ENCODE results near the gene LRRC26. TPM values are rescaled to one million over a fixed set of nuclear protein-coding genes. Genes with fewer than 3 reads are reported as not detected.

The LRRC26 gene
- total and polyA plus RNA-seq, 2 experiments from 2014 or later = 2.3 TPM; not detected in 1

DNA sequence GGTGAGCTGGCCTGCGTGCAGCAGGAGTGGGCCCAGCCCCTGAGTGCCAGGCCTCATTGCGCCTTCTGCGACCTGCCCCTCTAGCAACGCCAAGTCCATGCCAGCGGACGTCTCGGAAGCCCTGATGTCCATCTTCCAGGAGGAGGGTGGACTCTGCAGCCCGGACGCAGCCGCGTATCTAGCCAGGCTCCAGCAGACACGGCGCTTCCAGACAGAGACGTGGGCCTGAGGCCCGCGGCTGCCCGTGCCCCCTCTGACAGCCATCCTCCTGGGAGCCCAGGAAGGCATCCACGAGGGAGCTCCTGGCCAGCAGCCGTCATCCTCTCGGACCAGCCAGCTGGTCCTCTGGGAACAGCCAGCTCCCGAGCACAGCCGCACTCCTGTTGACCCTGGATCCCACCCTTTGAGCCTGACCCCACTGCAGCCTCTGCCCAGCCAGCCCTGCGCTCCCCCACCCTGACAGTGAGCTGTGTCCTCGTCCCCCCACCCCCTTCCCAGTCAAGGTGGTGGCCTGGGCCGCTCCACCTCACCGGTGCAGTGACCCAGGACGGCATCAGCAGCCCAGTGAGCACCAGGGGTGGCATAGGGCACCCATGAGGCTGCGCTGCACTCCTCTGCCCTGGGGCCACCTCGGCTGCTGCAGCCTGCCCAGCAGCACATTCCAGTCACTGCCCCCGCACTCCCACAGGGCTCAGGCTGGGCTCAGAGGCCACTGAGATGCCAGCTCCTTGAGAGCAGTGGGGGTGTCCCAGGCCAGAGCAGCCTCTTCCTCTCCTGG is 46.5 kb upstream of the LRRC26 start:
- no peaks in the 10 kb centered on the region for H3K9me3 ChIP-seq (ENCODE audit: low read depth)
- H3K36me3 ChIP-seq = no peaks in the 10 kb centered on the region
- TF ChIP-seq CTCF (IDR thresholded peaks at IDR 0.05; ENCODE audit: low read depth, low read length) = no peak
- H3K27me3 ChIP-seq = no peaks in the 10 kb centered on the region
- peaks cover 25% of the 10 kb centered on the region for H3K4me1 ChIP-seq (ENCODE audit: low read depth)
- DNase-seq (ENCODE audit: low read depth in 1 of 2, low spot score in 1 of 2) = no peak
- no peak overlapping the region for H3K4me3 ChIP-seq
- no peak overlapping the region for H3K27ac ChIP-seq

DNA sequence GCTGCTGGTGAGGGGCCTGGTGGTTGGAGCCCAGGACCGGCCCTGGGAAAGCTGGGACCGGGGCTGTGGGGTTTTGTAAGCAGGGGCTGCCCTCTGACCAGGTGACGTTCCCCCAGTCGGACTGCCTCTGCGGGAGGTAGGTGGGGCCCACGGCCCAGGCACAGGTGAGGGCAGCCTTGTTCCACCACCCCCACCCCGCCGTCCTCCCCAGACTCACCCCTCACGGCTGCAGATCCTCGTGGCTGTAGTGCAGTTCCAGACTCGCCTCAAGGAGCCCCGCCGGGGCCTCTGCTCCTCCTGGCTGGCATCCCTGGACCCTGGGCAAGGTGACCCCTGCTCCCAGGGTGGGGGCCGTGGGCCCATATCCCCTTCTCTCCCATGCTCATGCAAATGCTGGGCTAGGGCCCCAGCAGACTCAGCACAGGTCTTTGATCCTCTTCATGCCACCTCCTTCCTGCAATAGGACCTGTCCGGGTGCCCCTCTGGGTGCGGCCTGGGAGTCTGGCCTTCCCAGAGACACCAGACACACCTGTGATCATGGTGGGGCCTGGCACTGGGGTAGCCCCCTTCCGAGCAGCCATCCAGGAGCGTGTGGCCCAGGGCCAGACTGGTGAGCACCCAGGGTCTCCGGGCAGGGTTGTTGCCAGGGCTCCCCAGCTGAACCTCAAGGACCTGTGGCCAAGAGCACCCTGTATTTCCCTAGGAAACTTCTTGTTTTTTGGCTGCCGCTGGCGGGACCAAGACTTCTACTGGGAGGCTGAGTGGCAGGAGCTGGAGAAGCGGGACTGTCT is 45.5 kb upstream of the LRRC26 start:
- Histone ChIP-seq H3K27me3 (no peaks in the 10 kb centered on the region), H3K4me1 (ENCODE audit: low read depth) (peaks cover 21% of the 10 kb centered on the region), H3K9me3 (ENCODE audit: low read depth) (no peaks in the 10 kb centered on the region), H3K36me3 (no peaks in the 10 kb centered on the region), H3K27ac (no peak overlapping the region), H3K4me3 (no peak overlapping the region)
- no peak for DNase-seq (ENCODE audit: low read depth in 1 of 2, low spot score in 1 of 2)
- no peak for TF ChIP-seq CTCF (IDR thresholded peaks at IDR 0.05; ENCODE audit: low read depth, low read length)

GRCh38 chr9:137214620-137215019 is 44.8 kb upstream of the LRRC26 start:
- DNase-seq (ENCODE audit: low read depth in 1 of 2, low spot score in 1 of 2) = no peak
- Histone ChIP-seq H3K27ac (no peak overlapping the region), H3K9me3 (ENCODE audit: low read depth) (no peaks in the 10 kb centered on the region), H3K4me3 (no peak overlapping the region), H3K27me3 (no peaks in the 10 kb centered on the region), H3K36me3 (no peaks in the 10 kb centered on the region), H3K4me1 (ENCODE audit: low read depth) (peaks cover 19% of the 10 kb centered on the region)
- TF ChIP-seq CTCF (IDR thresholded peaks at IDR 0.05; ENCODE audit: low read depth, low read length) = no peak

GRCh38 chr9:137213160-137214060 is 43.6 kb upstream of the LRRC26 start:
- TF ChIP-seq CTCF (IDR thresholded peaks at IDR 0.05; ENCODE audit: low read depth, low read length) = no peak
- H3K4me1 ChIP-seq (ENCODE audit: low read depth) = peaks cover 12% of the 10 kb centered on the region
- H3K9me3 ChIP-seq (ENCODE audit: low read depth) = no peaks in the 10 kb centered on the region
- H3K4me3 ChIP-seq = no peak overlapping the region
- DNase-seq (ENCODE audit: low read depth in 1 of 2, low spot score in 1 of 2) = no peak
- no peaks in the 10 kb centered on the region for H3K27me3 ChIP-seq
- H3K36me3 ChIP-seq = no peaks in the 10 kb centered on the region
- H3K27ac ChIP-seq = no peak overlapping the region

- Histone ChIP-seq H3K9me3 (ENCODE audit: low read depth) (no peaks in the 10 kb centered on the region), H3K27me3 (no peaks in the 10 kb centered on the region), H3K4me1 (ENCODE audit: low read depth) (peaks cover 3% of the 10 kb centered on the region), H3K27ac (no peak overlapping the region), H3K4me3 (no peak overlapping the region), H3K36me3 (no peaks in the 10 kb centered on the region)
- no peak for DNase-seq (ENCODE audit: low read depth in 1 of 2, low spot score in 1 of 2)
- TF ChIP-seq CTCF (IDR thresholded peaks at IDR 0.05; ENCODE audit: low read depth, low read length) = no peak
Measured at GRCh38 chr9:137212520-137212919, 42.7 kb upstream of the LRRC26 start.
